ENCODE data around the gene DCAF5.

The DCAF5 gene

DNA sequence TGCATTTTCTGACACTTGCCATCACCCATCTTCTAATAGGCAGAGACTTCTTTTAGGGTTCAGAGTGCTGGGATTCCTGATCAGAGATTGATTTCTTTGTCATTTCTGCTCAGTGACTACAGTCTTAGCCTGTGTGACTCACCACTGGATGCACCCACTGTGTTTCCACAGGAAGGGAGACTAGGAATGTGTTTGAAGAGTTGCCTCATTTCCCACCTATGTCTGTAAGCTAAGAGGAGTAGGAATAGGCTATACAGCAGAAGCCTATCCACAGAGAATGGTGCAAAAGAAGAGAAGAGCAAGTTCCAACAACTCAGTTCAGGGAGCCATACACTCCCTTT lies 113.7 kb downstream of the DCAF5 start:
- H3K9me3 Mint-ChIP-seq: no peaks in the 10 kb centered on the region
- H3K4me1 Mint-ChIP-seq: peaks cover 45% of the 10 kb centered on the region
- no peaks in the 10 kb centered on the region for H3K36me3 Mint-ChIP-seq (ENCODE audit: low read depth)
- no peak overlapping the region for H3K27ac Mint-ChIP-seq
- no peak overlapping the region for H3K4me3 Mint-ChIP-seq
- TF ChIP-seq, protein P1, sequence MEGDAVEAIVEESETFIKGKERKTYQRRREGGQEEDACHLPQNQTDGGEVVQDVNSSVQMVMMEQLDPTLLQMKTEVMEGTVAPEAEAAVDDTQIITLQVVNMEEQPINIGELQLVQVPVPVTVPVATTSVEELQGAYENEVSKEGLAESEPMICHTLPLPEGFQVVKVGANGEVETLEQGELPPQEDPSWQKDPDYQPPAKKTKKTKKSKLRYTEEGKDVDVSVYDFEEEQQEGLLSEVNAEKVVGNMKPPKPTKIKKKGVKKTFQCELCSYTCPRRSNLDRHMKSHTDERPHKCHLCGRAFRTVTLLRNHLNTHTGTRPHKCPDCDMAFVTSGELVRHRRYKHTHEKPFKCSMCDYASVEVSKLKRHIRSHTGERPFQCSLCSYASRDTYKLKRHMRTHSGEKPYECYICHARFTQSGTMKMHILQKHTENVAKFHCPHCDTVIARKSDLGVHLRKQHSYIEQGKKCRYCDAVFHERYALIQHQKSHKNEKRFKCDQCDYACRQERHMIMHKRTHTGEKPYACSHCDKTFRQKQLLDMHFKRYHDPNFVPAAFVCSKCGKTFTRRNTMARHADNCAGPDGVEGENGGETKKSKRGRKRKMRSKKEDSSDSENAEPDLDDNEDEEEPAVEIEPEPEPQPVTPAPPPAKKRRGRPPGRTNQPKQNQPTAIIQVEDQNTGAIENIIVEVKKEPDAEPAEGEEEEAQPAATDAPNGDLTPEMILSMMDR (IDR thresholded peaks at IDR 0.05): no peak
- no peak for DNase-seq
- peaks cover 14% of the 10 kb centered on the region for H3K27me3 Mint-ChIP-seq (ENCODE audit: low read depth, poor library complexity)

DNA sequence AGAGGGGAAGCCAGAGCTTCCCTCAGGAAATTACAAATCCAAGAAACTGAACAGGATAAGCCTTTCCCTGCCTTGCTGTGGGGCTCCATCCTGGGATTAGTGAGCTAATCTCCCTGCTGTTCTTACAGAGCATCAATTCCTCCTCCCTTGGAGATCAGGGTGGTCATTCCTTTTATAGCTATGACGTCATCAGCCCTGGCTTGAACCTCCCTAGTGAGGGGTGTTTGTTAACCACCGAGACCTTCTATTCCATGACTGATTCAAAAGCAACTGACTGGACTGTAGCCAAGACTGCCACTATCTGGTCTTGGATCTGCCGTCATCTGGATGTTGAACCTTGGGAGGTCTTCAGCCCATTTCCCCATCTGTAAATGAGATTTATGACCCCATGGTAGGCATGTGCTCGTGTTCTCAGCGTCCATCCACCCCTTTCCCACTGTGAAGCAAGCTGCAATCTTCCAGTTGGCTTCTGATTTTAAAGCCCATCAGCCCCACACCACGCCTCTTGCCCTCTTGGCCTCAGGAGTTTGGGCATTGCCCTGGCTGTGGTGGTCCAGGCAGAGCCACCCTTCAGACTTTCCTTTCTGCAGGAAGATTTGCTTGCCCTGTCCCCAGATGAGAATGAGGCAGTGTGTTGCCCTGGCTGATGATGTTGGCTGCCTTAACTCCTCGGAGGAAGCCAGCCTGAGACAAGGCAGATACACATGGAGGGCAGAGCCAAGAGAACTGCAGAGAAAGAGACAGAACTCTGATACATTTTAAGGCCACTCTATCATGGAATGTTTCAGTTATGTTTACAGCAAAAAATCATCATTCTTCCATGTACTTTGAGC lies 114.2 kb downstream of the DCAF5 start:
- no peak overlapping the region for H3K27ac Mint-ChIP-seq

DNA sequence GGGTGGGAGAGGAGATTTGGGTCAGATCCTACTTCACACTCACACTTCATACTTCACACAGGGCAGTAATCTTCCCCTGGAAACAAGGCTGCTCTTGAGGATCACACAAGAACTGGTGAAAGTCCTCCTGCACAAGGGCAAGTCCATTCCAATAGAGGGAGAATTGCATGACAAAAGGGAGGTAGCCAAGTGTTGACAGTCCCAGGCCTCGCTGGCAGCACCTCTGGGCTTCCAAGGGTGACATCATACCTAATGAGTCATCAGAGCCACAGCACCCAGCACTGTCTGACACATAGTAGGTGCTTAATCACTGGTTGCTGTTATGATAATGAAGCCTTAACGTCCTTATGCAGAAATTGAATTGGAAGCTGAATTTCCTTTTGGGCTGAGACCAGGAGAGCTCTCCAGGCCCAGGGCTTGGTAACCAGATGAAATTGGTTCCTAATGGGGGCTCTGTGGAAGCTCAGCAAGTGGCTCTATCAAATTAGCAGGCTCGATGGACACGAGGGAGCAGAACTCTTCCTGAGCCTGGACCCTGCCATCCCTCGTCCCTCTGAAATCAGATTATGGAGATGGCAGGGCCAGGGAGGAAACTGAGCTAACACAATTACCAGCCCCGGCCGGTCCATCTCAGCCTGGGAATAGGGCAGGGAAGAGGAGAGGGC lies 115.0 kb downstream of the DCAF5 start:
- Mint-ChIP-seq H3K4me1 (peaks cover 36% of the 10 kb centered on the region), H3K4me3 (no peak overlapping the region), H3K9me3 (no peaks in the 10 kb centered on the region), H3K27me3 (ENCODE audit: low read depth, poor library complexity) (peaks cover 10% of the 10 kb centered on the region), H3K27ac (no peak overlapping the region), H3K36me3 (ENCODE audit: low read depth) (no peaks in the 10 kb centered on the region)
- no peak for DNase-seq
- TF ChIP-seq, protein P1 (IDR thresholded peaks at IDR 0.05): no peak

More for the DNA sequence above, 114.2 kb downstream of the DCAF5 start:
- TF ChIP-seq, protein P1 (IDR thresholded peaks at IDR 0.05): no peak
- H3K27me3 Mint-ChIP-seq (ENCODE audit: low read depth, poor library complexity): peaks cover 13% of the 10 kb centered on the region
- H3K9me3 Mint-ChIP-seq: no peaks in the 10 kb centered on the region
- peaks cover 44% of the 10 kb centered on the region for H3K4me1 Mint-ChIP-seq
- no peak overlapping the region for H3K4me3 Mint-ChIP-seq
- no peaks in the 10 kb centered on the region for H3K36me3 Mint-ChIP-seq (ENCODE audit: low read depth)
- DNase-seq: no peak

DNA sequence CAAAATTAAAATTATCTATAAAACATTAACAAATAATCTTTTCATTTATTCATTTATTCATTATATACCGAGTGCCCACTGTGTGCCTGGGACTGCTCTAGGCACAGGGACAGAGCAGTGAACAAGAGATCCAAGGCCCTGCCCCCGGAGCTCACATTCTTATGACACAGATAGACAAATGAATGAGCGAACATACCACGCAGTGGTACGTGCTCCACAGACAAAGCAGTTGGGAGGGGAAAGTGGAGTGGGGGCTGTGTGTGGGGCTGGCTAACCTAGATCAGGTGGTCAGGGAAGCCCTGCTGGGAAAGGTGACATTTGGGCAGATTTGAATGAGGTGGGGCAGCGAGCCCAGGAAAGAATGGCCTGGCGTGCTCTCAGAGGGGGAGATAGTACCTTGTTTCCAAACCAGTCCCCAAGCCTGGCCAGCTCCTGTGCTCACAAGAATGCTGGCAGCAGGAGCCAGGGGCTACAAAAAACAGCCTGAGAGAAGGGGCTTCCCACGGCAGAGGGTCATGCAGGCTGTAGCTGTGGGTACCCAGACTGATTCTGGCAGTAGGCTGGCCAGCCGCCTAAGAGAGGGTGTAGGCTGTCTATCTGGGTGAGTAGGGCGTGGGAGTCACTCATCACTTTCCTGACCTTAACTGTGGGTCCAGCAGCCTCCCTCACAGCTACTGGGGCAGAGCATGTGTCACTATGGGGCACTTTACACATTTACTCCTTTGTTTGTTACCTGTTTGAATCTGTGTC lies 116.0 kb downstream of the DCAF5 start:
- TF ChIP-seq, protein P1 (IDR thresholded peaks at IDR 0.05): no peak
- no peak overlapping the region for H3K27ac Mint-ChIP-seq
- H3K4me3 Mint-ChIP-seq: no peak overlapping the region
- H3K9me3 Mint-ChIP-seq: peaks cover 2% of the 10 kb centered on the region
- peaks cover 26% of the 10 kb centered on the region for H3K4me1 Mint-ChIP-seq
- peaks cover 7% of the 10 kb centered on the region for H3K27me3 Mint-ChIP-seq (ENCODE audit: low read depth, poor library complexity)
- no peaks in the 10 kb centered on the region for H3K36me3 Mint-ChIP-seq (ENCODE audit: low read depth)
- no peak for DNase-seq

DNA sequence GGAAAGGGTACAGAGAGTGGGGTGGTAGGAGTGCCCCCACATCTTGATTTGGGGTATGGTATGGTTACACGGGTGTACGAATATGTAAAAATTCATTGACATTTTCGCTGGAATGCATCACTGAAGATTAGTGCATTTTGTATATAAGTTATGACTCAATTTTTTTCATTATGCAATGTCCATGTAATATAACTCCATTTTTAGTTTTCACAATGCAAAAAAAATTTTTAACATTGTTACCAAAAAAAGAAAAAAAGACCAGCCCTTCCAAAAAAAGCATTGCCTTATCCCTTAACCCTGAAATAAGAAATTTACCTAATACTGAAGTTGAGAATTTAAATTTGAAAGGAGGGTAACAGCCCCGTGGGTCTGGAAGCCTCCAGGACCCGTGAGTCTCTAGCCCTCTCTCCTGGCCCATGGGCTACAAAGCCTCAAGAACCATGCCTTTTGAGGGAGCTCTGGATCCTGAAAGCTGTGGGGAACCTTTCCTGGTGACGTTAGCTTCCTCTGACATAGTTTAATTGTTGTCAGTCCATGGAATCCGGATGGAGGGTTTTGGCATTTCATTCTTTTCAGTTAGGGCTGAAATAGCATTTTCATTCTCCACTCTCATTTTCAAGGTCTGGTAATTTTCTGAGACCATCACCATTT lies 118.2 kb downstream of the DCAF5 start:
- H3K27me3 Mint-ChIP-seq (ENCODE audit: low read depth, poor library complexity): peaks cover 7% of the 10 kb centered on the region
- no peak overlapping the region for H3K4me3 Mint-ChIP-seq
- no peak for DNase-seq
- no peaks in the 10 kb centered on the region for H3K36me3 Mint-ChIP-seq (ENCODE audit: low read depth)
- no peak overlapping the region for H3K27ac Mint-ChIP-seq
- TF ChIP-seq, protein P1 (IDR thresholded peaks at IDR 0.05): no peak
- peaks cover 4% of the 10 kb centered on the region for H3K9me3 Mint-ChIP-seq
- peaks cover 21% of the 10 kb centered on the region for H3K4me1 Mint-ChIP-seq

Measured in nephron progenitor cell (in vitro differentiated cells).